ENCODE measurements around the gene FOXQ1.

The FOXQ1 gene

GRCh38 chr6:1311400-1312202, at the start of gene FOXQ1:
TSS of gene FOXQ1 (plus strand) at chr6:1312098. CDS start at chr6:1312705, 607 bp downstream.
- DNase-seq (ENCODE audit: low read depth) = no peak

GRCh38 chr6:1262704-1263038, 49.2 kb upstream of the FOXQ1 start:
- no peak for DNase-seq (ENCODE audit: low read depth)

- no peak for DNase-seq (ENCODE audit: low read depth)
These were observed 48.7 kb upstream of the FOXQ1 start for GRCh38 chr6:1263039-1263849.

- no peak for DNase-seq (ENCODE audit: low read depth)
These were observed 48.0 kb upstream of the FOXQ1 start for GRCh38 chr6:1263850-1264377.

- no peak for DNase-seq (ENCODE audit: low read depth)
These were observed 47.1 kb upstream of the FOXQ1 start for GRCh38 chr6:1264619-1265445.

- no peak for DNase-seq (ENCODE audit: low read depth)
These were observed 45.2 kb upstream of the FOXQ1 start for GRCh38 chr6:1266686-1267056.

GRCh38 chr6:1267057-1267732, 44.7 kb upstream of the FOXQ1 start:
- no peak for DNase-seq (ENCODE audit: low read depth)

GRCh38 chr6:1267790-1268762, 43.8 kb upstream of the FOXQ1 start:
- no peak for DNase-seq (ENCODE audit: low read depth)

GRCh38 chr6:1271071-1271763, 40.7 kb upstream of the FOXQ1 start:
- DNase-seq (ENCODE audit: low read depth) = no peak

- DNase-seq (ENCODE audit: low read depth) = no peak
These were observed 33.7 kb upstream of the FOXQ1 start for GRCh38 chr6:1278061-1278720.

GRCh38 chr6:1279065-1279464, 32.8 kb upstream of the FOXQ1 start:
- no peak for DNase-seq (ENCODE audit: low read depth)

GRCh38 chr6:1280666-1281300, 31.1 kb upstream of the FOXQ1 start:
- DNase-seq (ENCODE audit: low read depth) = no peak

GRCh38 chr6:1281746-1282145, 30.2 kb upstream of the FOXQ1 start:
- DNase-seq (ENCODE audit: low read depth) = no peak

GRCh38 chr6:1283501-1283900, 28.4 kb upstream of the FOXQ1 start:
- DNase-seq (ENCODE audit: low read depth) = no peak

- no peak for DNase-seq (ENCODE audit: low read depth)
These were observed 26.3 kb upstream of the FOXQ1 start for GRCh38 chr6:1285556-1285955.

- no peak for DNase-seq (ENCODE audit: low read depth)
These were observed 25.9 kb upstream of the FOXQ1 start for GRCh38 chr6:1285956-1286355.

- DNase-seq (ENCODE audit: low read depth) = no peak
These were observed 24.8 kb upstream of the FOXQ1 start for GRCh38 chr6:1287103-1287591.

GRCh38 chr6:1290086-1290485, 21.8 kb upstream of the FOXQ1 start:
- no peak for DNase-seq (ENCODE audit: low read depth)

- no peak for DNase-seq (ENCODE audit: low read depth)
These were observed 21.1 kb upstream of the FOXQ1 start for GRCh38 chr6:1290805-1291204.

Data from activated gamma-delta T cell treated with anti-CD3 and anti-CD28 coated beads, Interleukin-2, amount 50 U/mL, for 16 hours (primary cell).